PC-3 (cell line): ENCODE measurements around the gene SNRNP70. TPM values are rescaled to one million over a fixed set of nuclear protein-coding genes. Genes with fewer than 3 reads are reported as not detected.

ENCODE experiments used
- ATAC-seq: fragments of 200-7000 bp; cut with Tn5 transposase; 2 replicates; pipeline ENCODE4 v1.9.1; 2020; ENCODE audit warnings: mild to moderate bottlenecking, moderate library complexity
- BruUV-seq: library from RNA; stranded (reverse); fragments of 400-500 nt; replicated peaks from 2 replicates; lab custom pipeline; 2021; lab: Mats Ljungman, UMichigan
- CTCF ChIA-PET: fragments of 300-600 bp; sonication (Branson Sonifier 250); formaldehyde crosslinking; loops from one replicate; lab custom pipeline; 2022; ENCODE audit warnings: antibody characterized with exemption; lab: Charles Lee
- POLR2A ChIA-PET: fragments of 300-600 bp; sonication (Branson Sonifier 250); formaldehyde crosslinking; loops from one replicate; lab custom pipeline; 2022; ENCODE audit warnings: antibody characterized with exemption; ENCODE audit not compliant: unreplicated experiment; lab: Charles Lee
- DNase-seq: peaks from one replicate; pipeline ENCODE4 v3.0.0-alpha.2; 2015
- H2AFZ ChIP-seq: fragments of 300-600 bp; sonication (generic); 2 replicates; pipeline ENCODE4 v1.6.0; 2016; ENCODE audit warnings: antibody characterized with exemption, low read length
- H3F3A ChIP-seq: fragments of 300-600 bp; sonication (generic); one replicate; pipeline ENCODE4 v1.6.0; 2017; ENCODE audit warnings: antibody characterized with exemption, low read length, control low read depth, mild to moderate bottlenecking; ENCODE audit not compliant: unreplicated experiment
- H3K27ac ChIP-seq: fragments of 300-600 bp; sonication (generic); 2 replicates; pipeline ENCODE4 v1.5.1; 2016; ENCODE audit warnings: mild to moderate bottlenecking, low read length
- H3K27me3 ChIP-seq: fragments of 300-600 bp; sonication (generic); 2 replicates; pipeline ENCODE4 v1.6.1; 2016; ENCODE audit warnings: low read length, mixed read lengths
- H3K36me3 ChIP-seq: fragments of 300-600 bp; sonication (generic); 2 replicates; pipeline ENCODE4 v1.6.1; 2016; ENCODE audit warnings: low read depth, mixed run types, low read length, mixed read lengths
- H3K4me1 ChIP-seq: fragments of 300-600 bp; sonication (generic); 2 replicates; pipeline ENCODE4 v1.5.1; 2016; ENCODE audit warnings: low read length; ENCODE audit not compliant: insufficient read depth
- H3K4me2 ChIP-seq: fragments of 300-600 bp; sonication (generic); 2 replicates; pipeline ENCODE4 v1.6.0; 2016; ENCODE audit warnings: low read length
- H3K4me3 ChIP-seq: fragments of 300-600 bp; sonication (generic); 2 replicates; pipeline ENCODE4 v1.5.1; 2016; ENCODE audit warnings: mild to moderate bottlenecking, low read length, mixed read lengths
- H3K79me2 ChIP-seq: fragments of 300-600 bp; sonication (generic); 2 replicates; pipeline ENCODE4 v1.6.1; 2017; ENCODE audit warnings: low read length, mixed read lengths
- H3K9ac ChIP-seq: fragments of 300-600 bp; sonication (generic); 2 replicates; pipeline ENCODE4 v1.6.0; 2016; ENCODE audit warnings: mild to moderate bottlenecking, low read length
- H3K9me2 ChIP-seq: fragments of 300-600 bp; sonication (generic); replicated peaks from 2 replicates; pipeline ENCODE4 v1.6.1; 2016; ENCODE audit warnings: mixed run types, low read length, mixed read lengths
- H3K9me3 ChIP-seq: fragments of 300-600 bp; sonication (generic); 2 replicates; pipeline ENCODE4 v1.6.1; 2016; ENCODE audit warnings: low read length, mixed read lengths
- H4K20me1 ChIP-seq: fragments of 300-600 bp; sonication (generic); 2 replicates; pipeline ENCODE4 v1.6.1; 2016; ENCODE audit warnings: low read length, mixed read lengths
- EZH2 ChIP-seq: fragments of 300-600 bp; sonication (generic); IDR thresholded peaks from one replicate; pipeline ENCODE4 v1.6.1; 2017; ENCODE audit warnings: antibody characterized with exemption, mild to moderate bottlenecking, low read length; ENCODE audit not compliant: unreplicated experiment
- EZH2phosphoT487 ChIP-seq: fragments of 300-600 bp; sonication (generic); IDR thresholded peaks from 2 replicates; pipeline ENCODE4 v1.6.1; 2018; ENCODE audit warnings: mild to moderate bottlenecking, antibody characterized with exemption, low read length, borderline replicate concordance
- intact Hi-C: fragments of 100-400 bp; cut with micrococcal nuclease; formaldehyde crosslinking; loops from 2 replicates; pipeline ENCODE4 v1.9.0; 2023
- total RNA-seq: library from RNA; depleted of rRNA; stranded (reverse); fragments of >200 nt; gene quantifications from 2 replicates; pipeline ENCODE4 v1.2.3, GENCODE V29; 2014
- TF ChIP-seq, protein P1 (sequence below): fragments of 300-600 bp; sonication (generic); conservative IDR thresholded peaks from 2 replicates; pipeline ENCODE4 v1.5.1; 2017; ENCODE audit warnings: antibody characterized with exemption, low read depth, mild to moderate bottlenecking, low read length

Gene SNRNP70
- total RNA-seq, 1 experiment from 2014 or later: 367 TPM

DNA sequence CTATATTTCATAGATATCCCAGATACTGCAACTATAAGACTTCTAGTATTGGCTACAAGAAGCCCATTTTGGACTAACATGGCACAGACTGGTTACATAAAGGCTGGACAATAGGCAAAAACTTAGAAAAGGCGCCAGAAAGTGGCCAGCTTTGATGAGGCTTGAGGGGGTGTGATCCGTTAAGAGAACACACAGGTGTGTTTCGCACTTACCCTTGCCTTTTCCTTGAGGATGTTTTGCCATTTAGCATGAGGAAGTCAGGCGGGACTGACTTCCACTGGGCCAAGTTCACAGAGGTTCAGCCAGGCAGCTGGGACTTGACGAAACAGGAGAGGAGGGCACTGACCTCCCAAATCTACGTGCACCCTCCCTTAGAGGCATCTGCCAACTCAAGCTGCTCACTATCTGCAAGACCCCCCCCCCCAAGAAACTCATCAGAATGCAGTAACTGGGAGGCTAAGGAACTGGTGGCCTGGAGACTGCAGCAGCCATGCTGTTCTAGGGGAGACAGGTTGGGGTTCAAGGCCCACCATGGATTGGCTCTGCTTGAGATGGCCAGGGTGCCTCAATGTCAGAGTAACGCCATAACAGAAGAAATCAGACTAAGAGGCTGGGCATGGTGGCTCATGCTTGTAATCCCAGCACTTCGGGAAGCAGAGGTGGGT is 24.4 kb downstream of the SNRNP70 start:
- Histone ChIP-seq H3K27ac (no peak overlapping the region), H3K36me3 (peaks cover 19% of the 10 kb centered on the region), H3F3A (no peaks in the 10 kb centered on the region), H2AFZ (no peak overlapping the region), H3K4me2 (no peak overlapping the region), H3K9me3 (no peaks in the 10 kb centered on the region), H3K9me2 (no peaks in the 10 kb centered on the region), H3K9ac (no peak overlapping the region), H3K4me1 (0 out of 2 replicates have a peak, but pooled peaks cover 4% of the 10 kb centered on the region), H4K20me1 (no peaks in the 10 kb centered on the region), H3K79me2 (no peaks in the 10 kb centered on the region), H3K27me3 (no peaks in the 10 kb centered on the region), H3K4me3 (no peak overlapping the region)
- ChIA-PET CTCF (no interaction called here), POLR2A (no interaction called here)
- DNase-seq (no peak), ATAC-seq (no peak)
- BruUV-seq: no TSS peak
- intact Hi-C loops: no loop called here
- TF ChIP-seq, protein P1, sequence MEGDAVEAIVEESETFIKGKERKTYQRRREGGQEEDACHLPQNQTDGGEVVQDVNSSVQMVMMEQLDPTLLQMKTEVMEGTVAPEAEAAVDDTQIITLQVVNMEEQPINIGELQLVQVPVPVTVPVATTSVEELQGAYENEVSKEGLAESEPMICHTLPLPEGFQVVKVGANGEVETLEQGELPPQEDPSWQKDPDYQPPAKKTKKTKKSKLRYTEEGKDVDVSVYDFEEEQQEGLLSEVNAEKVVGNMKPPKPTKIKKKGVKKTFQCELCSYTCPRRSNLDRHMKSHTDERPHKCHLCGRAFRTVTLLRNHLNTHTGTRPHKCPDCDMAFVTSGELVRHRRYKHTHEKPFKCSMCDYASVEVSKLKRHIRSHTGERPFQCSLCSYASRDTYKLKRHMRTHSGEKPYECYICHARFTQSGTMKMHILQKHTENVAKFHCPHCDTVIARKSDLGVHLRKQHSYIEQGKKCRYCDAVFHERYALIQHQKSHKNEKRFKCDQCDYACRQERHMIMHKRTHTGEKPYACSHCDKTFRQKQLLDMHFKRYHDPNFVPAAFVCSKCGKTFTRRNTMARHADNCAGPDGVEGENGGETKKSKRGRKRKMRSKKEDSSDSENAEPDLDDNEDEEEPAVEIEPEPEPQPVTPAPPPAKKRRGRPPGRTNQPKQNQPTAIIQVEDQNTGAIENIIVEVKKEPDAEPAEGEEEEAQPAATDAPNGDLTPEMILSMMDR: no peak
- no peak for TF ChIP-seq EZH2
- no peak for TF ChIP-seq EZH2phosphoT487

DNA sequence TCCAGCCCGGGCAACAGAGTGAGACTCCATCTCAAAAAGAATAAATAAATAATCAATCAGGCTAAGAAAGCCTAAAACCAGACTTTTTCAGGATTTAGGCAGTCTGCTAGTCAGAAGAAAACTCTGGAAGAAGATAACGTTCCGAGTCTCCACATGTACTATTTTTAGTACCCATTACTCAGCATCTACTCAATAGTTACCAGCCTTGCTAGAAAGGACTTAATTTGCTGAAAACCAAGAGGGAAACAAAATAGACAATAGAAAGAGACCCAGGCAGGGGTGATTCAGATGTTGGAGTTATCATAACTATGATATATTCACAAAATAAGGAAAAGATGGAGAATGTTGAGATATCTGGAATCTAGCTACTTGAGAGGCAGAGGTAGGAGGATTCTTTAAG is 25.3 kb downstream of the SNRNP70 start:
- ATAC-seq: no peak
- Histone ChIP-seq H3F3A (no peaks in the 10 kb centered on the region), H3K79me2 (no peaks in the 10 kb centered on the region), H3K9me2 (no peaks in the 10 kb centered on the region), H2AFZ (no peak overlapping the region), H3K36me3 (peaks cover 15% of the 10 kb centered on the region), H4K20me1 (no peaks in the 10 kb centered on the region), H3K9me3 (no peaks in the 10 kb centered on the region), H3K4me2 (no peak overlapping the region), H3K4me1 (0 out of 2 replicates have a peak, but pooled peaks cover 4% of the 10 kb centered on the region), H3K27ac (no peak overlapping the region), H3K27me3 (no peaks in the 10 kb centered on the region), H3K9ac (no peak overlapping the region), H3K4me3 (no peak overlapping the region)
- ChIA-PET POLR2A (no interaction called here), CTCF (no interaction called here)
- DNase-seq: no peak
- TF ChIP-seq, protein P1: no peak
- TF ChIP-seq EZH2phosphoT487 (no peak), EZH2 (no peak)
- no TSS peak for BruUV-seq
- intact Hi-C loops: no loop called here

DNA sequence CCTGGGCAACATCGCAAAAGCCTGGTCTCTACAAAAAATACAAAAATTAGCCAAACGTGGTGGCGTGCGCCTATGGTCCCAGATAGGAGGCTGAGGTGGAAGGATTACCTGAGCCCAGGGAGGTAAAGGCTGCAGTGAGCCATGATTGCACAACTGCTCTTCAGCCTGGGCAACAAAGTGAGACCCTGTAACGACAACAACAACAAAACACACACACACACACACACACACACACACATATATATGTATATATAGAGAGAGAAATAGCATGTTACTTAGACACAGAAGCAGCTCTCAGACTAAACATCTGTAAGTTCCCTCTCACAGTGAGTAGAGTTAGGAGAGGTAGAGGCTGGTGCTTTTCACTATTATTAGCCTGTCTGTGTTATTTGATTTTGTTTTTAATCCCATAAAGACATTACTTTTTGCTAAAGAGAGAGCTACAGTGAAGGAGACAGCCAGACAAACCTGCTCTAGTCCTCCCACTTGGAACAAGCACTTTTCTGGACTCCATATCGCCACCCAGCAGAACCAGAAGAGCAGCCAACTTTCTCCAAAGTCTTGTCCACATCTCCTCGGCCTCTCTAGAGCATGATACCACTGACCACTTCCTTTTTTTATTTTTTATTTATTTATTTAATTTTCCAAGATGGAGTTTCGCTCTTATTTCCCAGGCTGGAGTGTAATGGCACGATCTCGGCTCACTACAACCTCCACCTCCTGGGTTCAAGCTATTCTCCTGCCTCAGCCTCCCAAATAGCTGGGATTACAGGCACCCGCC is 26.2 kb downstream of the SNRNP70 start:
- ATAC-seq (no peak), DNase-seq (no peak)
- no peak overlapping the region for H2AFZ ChIP-seq
- H3K27ac ChIP-seq: no peak overlapping the region
- H4K20me1 ChIP-seq: no peaks in the 10 kb centered on the region
- H3K4me1 ChIP-seq: 0 out of 2 replicates have a peak, but pooled peaks cover 4% of the 10 kb centered on the region
- no peak overlapping the region for H3K9ac ChIP-seq
- no peaks in the 10 kb centered on the region for H3K27me3 ChIP-seq
- H3K79me2 ChIP-seq: no peaks in the 10 kb centered on the region
- intact Hi-C loops: no loop called here
- CTCF ChIA-PET: no interaction called here
- peaks cover 15% of the 10 kb centered on the region for H3K36me3 ChIP-seq
- POLR2A ChIA-PET: no interaction called here
- H3K4me3 ChIP-seq: no peak overlapping the region
- H3K4me2 ChIP-seq: no peak overlapping the region
- H3F3A ChIP-seq: no peaks in the 10 kb centered on the region
- H3K9me2 ChIP-seq: no peaks in the 10 kb centered on the region
- no TSS peak for BruUV-seq
- TF ChIP-seq, protein P1: no peak
- no peak for TF ChIP-seq EZH2
- TF ChIP-seq EZH2phosphoT487: no peak
- no peaks in the 10 kb centered on the region for H3K9me3 ChIP-seq
